Measurements from ENCODE around the gene LHFPL6.

LHFPL6 gene

DNA sequence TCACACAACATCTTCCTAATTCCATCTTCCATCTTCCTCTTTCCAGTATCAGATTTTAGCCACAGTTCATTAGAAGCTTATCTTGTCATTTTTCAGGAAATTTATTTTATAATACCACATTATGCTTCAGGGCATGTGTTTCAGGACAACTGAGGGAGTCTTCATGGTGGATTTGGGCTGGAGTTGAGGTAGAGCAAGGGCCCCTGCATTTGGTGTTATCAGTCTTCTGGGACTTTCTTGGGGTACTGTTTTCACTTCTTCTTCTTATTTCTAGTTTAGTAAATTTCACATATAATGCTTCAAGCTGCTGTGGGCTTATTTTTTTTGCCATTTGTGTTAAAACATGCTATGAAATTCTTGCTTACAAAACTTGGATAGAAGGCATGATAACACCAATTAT lies 188.7 kb downstream of the LHFPL6 start:
- Histone ChIP-seq H3K79me1 (ENCODE audit: low read length) (no peaks in the 10 kb centered on the region), H3K9ac (ENCODE audit: low read length) (no peak overlapping the region), H3K27ac (ENCODE audit: low read depth, low read length) (no peak overlapping the region), H4K5ac (ENCODE audit: low read length) (no peak overlapping the region), H3K4ac (ENCODE audit: low read depth, low read length) (no peak overlapping the region), H3K18ac (ENCODE audit: low read length) (no peak overlapping the region), H2BK15ac (replicated peaks; ENCODE audit: low read depth) (peak overlapping the region; percentile 57), H2BK120ac (ENCODE audit: low read depth, low read length) (no peak overlapping the region), H2BK5ac (ENCODE audit: low read length) (no peak overlapping the region), H3K27me3 (ENCODE audit: insufficient read depth, low read length, poor library complexity) (no peaks in the 10 kb centered on the region), H2AK5ac (ENCODE audit: low read length) (no peak overlapping the region), H3K4me3 (ENCODE audit: low read length) (no peak overlapping the region), H3K4me2 (ENCODE audit: low read length) (no peak overlapping the region), H3K23ac (ENCODE audit: low read length) (no peak overlapping the region), H3K79me2 (ENCODE audit: control insufficient read depth, insufficient read depth, low read length) (no peaks in the 10 kb centered on the region), H3K4me1 (ENCODE audit: control insufficient read depth, low read depth, low read length) (peaks cover 10% of the 10 kb centered on the region), H3K36me3 (ENCODE audit: control insufficient read depth, insufficient read depth, low read length) (no peaks in the 10 kb centered on the region), H4K8ac (ENCODE audit: low read depth, low read length) (no peak overlapping the region), H3K56ac (ENCODE audit: low read length) (no peak overlapping the region)
- DNase-seq = no peak

DNA sequence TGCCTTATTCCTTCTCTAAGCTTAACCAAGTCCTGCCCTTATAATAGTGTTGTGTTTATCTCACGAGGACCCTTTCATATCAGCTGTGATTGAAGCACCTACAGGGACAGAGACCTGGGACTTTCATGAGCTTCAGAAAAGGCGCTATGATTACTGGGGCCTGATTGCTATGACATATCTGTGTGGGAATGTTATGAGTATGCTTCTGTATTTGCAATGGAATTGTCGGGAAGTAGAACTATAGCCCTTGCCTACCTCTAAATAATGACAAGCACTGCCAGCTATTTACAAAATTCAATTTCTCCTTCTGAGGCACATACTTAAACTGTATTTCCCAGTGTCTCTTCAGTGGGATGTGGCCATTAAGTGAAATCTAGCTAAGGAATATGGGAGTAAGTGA lies 191.5 kb downstream of the LHFPL6 start:
- peak overlapping the region; percentile 30 for H3K27ac ChIP-seq (ENCODE audit: low read depth, low read length)
- no peaks in the 10 kb centered on the region for H3K36me3 ChIP-seq (ENCODE audit: control insufficient read depth, insufficient read depth, low read length)
- no peak overlapping the region for H2BK5ac ChIP-seq (ENCODE audit: low read length)
- H3K4ac ChIP-seq (ENCODE audit: low read depth, low read length) = no peak overlapping the region
- no peak overlapping the region for H2AK5ac ChIP-seq (ENCODE audit: low read length)
- no peaks in the 10 kb centered on the region for H3K79me2 ChIP-seq (ENCODE audit: control insufficient read depth, insufficient read depth, low read length)
- no peaks in the 10 kb centered on the region for H3K27me3 ChIP-seq (ENCODE audit: insufficient read depth, low read length, poor library complexity)
- no peak overlapping the region for H3K23ac ChIP-seq (ENCODE audit: low read length)
- no peak overlapping the region for H3K4me2 ChIP-seq (ENCODE audit: low read length)
- H2BK120ac ChIP-seq (ENCODE audit: low read depth, low read length) = peak overlapping the region; percentile 61
- H3K79me1 ChIP-seq (ENCODE audit: low read length) = no peaks in the 10 kb centered on the region
- H2BK15ac ChIP-seq (replicated peaks; ENCODE audit: low read depth) = no peak overlapping the region
- peaks cover 2% of the 10 kb centered on the region for H3K4me1 ChIP-seq (ENCODE audit: control insufficient read depth, low read depth, low read length)
- H4K8ac ChIP-seq (ENCODE audit: low read depth, low read length) = no peak overlapping the region
- DNase-seq = peak; percentile 54
- peak overlapping the region; percentile 84 for H3K18ac ChIP-seq (ENCODE audit: low read length)
- H3K4me3 ChIP-seq (ENCODE audit: low read length) = no peak overlapping the region
- no peak overlapping the region for H3K9ac ChIP-seq (ENCODE audit: low read length)
- no peak overlapping the region for H4K5ac ChIP-seq (ENCODE audit: low read length)
- no CpG with 5 or more reads among the region's 3 CpGs for WGBS (ENCODE audit: extremely low coverage, insufficient coverage, low lambda C conversion rate)
- no peak overlapping the region for H3K56ac ChIP-seq (ENCODE audit: low read length)

DNA sequence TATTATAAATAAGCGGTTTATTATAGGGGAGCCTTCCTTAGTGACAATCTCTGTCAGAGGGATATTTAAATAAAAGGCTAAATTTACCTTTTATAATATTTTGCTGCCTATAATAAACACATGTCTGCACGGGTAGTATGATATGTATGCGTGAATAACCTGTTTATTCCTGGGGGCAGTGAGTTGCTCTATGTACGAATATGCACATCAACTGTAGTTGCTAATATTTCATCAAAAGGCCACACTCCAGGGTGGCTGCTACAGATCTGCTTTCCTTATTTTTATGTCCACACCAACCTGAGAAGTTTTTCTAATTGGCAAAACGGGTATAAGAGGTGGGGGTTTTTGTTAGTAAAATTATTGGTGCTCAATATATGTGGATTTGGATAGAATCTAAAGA lies 192.0 kb downstream of the LHFPL6 start:
- Histone ChIP-seq H3K4me3 (ENCODE audit: low read length) (no peak overlapping the region), H2BK15ac (replicated peaks; ENCODE audit: low read depth) (no peak overlapping the region), H3K79me1 (ENCODE audit: low read length) (no peaks in the 10 kb centered on the region), H3K56ac (ENCODE audit: low read length) (no peak overlapping the region), H3K4ac (ENCODE audit: low read depth, low read length) (no peak overlapping the region), H3K79me2 (ENCODE audit: control insufficient read depth, insufficient read depth, low read length) (no peaks in the 10 kb centered on the region), H4K5ac (ENCODE audit: low read length) (no peak overlapping the region), H3K18ac (ENCODE audit: low read length) (peak overlapping the region; percentile 84), H2AK5ac (ENCODE audit: low read length) (no peak overlapping the region), H3K36me3 (ENCODE audit: control insufficient read depth, insufficient read depth, low read length) (no peaks in the 10 kb centered on the region), H2BK120ac (ENCODE audit: low read depth, low read length) (peak overlapping the region; percentile 38), H3K4me2 (ENCODE audit: low read length) (no peak overlapping the region), H2BK5ac (ENCODE audit: low read length) (no peak overlapping the region), H3K4me1 (ENCODE audit: control insufficient read depth, low read depth, low read length) (peaks cover 2% of the 10 kb centered on the region), H3K27me3 (ENCODE audit: insufficient read depth, low read length, poor library complexity) (no peaks in the 10 kb centered on the region), H4K8ac (ENCODE audit: low read depth, low read length) (no peak overlapping the region), H3K23ac (ENCODE audit: low read length) (no peak overlapping the region), H3K9ac (ENCODE audit: low read length) (no peak overlapping the region), H3K27ac (ENCODE audit: low read depth, low read length) (no peak overlapping the region)
- no peak for DNase-seq
- no CpG with 5 or more reads among the region's 5 CpGs for WGBS (ENCODE audit: extremely low coverage, insufficient coverage, low lambda C conversion rate)

DNA sequence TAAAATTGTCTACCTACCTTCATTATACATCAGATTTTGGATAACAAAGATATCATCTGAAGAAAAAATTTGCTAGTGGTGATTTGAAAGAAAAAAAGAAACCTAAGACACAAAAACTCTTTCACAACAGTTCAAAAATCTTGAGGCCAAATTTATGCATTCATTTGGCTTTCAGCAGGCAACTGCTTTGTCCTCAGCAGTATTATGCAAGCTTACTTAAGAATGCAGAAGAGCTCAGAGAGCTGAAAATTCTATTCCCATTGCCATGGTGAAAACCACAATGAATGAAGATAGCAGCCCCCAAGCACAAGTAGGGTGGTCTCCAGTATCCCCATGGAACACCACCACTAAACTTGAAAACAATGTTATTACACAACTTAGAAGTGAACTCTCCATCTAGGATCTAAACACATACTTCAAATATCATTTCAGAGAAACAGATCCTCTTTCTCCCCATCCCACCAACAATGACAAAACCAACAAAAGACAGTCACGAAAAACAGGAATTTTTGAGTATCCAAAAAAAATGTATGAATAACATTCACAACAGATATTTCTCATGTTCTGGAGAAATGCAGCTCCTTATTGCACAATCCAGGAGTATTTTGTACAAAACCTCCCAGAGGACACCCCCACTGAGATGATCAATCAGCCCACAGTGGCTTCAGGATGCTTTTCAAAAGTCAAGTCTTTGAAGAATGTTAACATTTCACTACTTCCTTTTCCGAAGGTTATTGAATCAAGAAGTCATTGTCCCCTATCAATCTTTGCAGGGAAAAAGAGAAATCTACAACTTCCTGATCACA lies 192.7 kb downstream of the LHFPL6 start:
- no CpG with 5 or more reads among the region's 2 CpGs for WGBS (ENCODE audit: extremely low coverage, insufficient coverage, low lambda C conversion rate)
- no peak overlapping the region for H3K18ac ChIP-seq (ENCODE audit: low read length)
- H3K9ac ChIP-seq (ENCODE audit: low read length) = no peak overlapping the region

DNA sequence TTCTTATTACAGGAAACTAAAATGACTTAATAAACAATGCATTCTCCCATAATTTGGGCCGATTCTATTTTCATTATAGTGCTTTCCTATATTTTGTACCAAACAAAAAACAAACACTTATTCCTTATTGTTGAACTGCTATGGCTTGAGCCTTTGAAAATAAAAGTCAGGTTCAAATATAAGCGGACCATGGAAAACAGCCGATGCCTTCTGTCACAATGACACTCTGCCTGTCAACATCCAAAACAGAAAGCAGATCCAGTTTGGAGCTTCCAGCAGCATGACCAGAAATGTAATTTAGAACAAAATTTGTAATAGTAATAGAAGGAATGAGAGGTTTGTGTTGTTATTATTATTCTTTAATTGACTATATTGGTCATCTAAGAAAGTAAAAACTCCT lies 194.5 kb downstream of the LHFPL6 start:
- Histone ChIP-seq H3K27ac (ENCODE audit: low read depth, low read length) (no peak overlapping the region), H3K56ac (ENCODE audit: low read length) (no peak overlapping the region), H3K18ac (ENCODE audit: low read length) (no peak overlapping the region), H2BK15ac (replicated peaks; ENCODE audit: low read depth) (no peak overlapping the region), H3K36me3 (ENCODE audit: control insufficient read depth, insufficient read depth, low read length) (no peaks in the 10 kb centered on the region), H4K8ac (ENCODE audit: low read depth, low read length) (no peak overlapping the region), H3K4ac (ENCODE audit: low read depth, low read length) (no peak overlapping the region), H3K4me3 (ENCODE audit: low read length) (no peak overlapping the region), H3K79me1 (ENCODE audit: low read length) (no peaks in the 10 kb centered on the region), H3K4me1 (ENCODE audit: control insufficient read depth, low read depth, low read length) (peaks cover 2% of the 10 kb centered on the region), H3K4me2 (ENCODE audit: low read length) (no peak overlapping the region), H4K5ac (ENCODE audit: low read length) (no peak overlapping the region), H2BK120ac (ENCODE audit: low read depth, low read length) (no peak overlapping the region), H3K27me3 (ENCODE audit: insufficient read depth, low read length, poor library complexity) (no peaks in the 10 kb centered on the region), H3K9ac (ENCODE audit: low read length) (no peak overlapping the region), H2BK5ac (ENCODE audit: low read length) (no peak overlapping the region), H3K23ac (ENCODE audit: low read length) (no peak overlapping the region), H3K79me2 (ENCODE audit: control insufficient read depth, insufficient read depth, low read length) (no peaks in the 10 kb centered on the region), H2AK5ac (ENCODE audit: low read length) (no peak overlapping the region)
- no peak for DNase-seq
- WGBS (ENCODE audit: extremely low coverage, insufficient coverage, low lambda C conversion rate) = no CpG with 5 or more reads among the region's 3 CpGs

More for the DNA sequence above, 192.7 kb downstream of the LHFPL6 start:
- no peak overlapping the region for H2BK15ac ChIP-seq (replicated peaks; ENCODE audit: low read depth)
- no peak overlapping the region for H2AK5ac ChIP-seq (ENCODE audit: low read length)
- H3K36me3 ChIP-seq (ENCODE audit: control insufficient read depth, insufficient read depth, low read length) = no peaks in the 10 kb centered on the region
- H3K23ac ChIP-seq (ENCODE audit: low read length) = no peak overlapping the region
- no peaks in the 10 kb centered on the region for H3K79me1 ChIP-seq (ENCODE audit: low read length)
- no peaks in the 10 kb centered on the region for H3K27me3 ChIP-seq (ENCODE audit: insufficient read depth, low read length, poor library complexity)
- no peak overlapping the region for H2BK120ac ChIP-seq (ENCODE audit: low read depth, low read length)
- no peak overlapping the region for H3K4me3 ChIP-seq (ENCODE audit: low read length)
- peak; percentile 56 for DNase-seq
- no peak overlapping the region for H3K56ac ChIP-seq (ENCODE audit: low read length)
- no peak overlapping the region for H3K4me2 ChIP-seq (ENCODE audit: low read length)
- peaks cover 2% of the 10 kb centered on the region for H3K4me1 ChIP-seq (ENCODE audit: control insufficient read depth, low read depth, low read length)
- no peak overlapping the region for H4K5ac ChIP-seq (ENCODE audit: low read length)
- H3K4ac ChIP-seq (ENCODE audit: low read depth, low read length) = no peak overlapping the region
- no peaks in the 10 kb centered on the region for H3K79me2 ChIP-seq (ENCODE audit: control insufficient read depth, insufficient read depth, low read length)
- peak overlapping the region; percentile 25 for H3K27ac ChIP-seq (ENCODE audit: low read depth, low read length)
- H2BK5ac ChIP-seq (ENCODE audit: low read length) = no peak overlapping the region
- H4K8ac ChIP-seq (ENCODE audit: low read depth, low read length) = no peak overlapping the region

DNA sequence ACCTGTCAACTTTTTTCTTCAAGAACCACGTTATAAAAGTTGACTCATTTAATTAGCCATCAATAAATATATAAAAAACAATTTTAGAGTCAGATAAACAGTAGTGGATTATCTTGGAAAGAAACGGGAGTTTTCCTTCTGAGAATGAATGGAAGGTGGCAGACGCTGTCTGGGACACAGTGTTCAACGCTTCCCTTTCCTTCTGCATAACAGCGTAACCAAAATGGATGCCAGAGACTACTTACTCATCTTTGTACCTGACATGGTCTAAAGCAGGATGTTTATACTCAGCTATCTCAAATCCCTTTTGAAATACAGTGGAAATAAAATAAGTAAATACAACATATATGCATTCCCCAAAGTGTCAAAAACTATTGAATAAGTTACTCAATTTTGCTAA lies 195.2 kb downstream of the LHFPL6 start:
- H3K36me3 ChIP-seq (ENCODE audit: control insufficient read depth, insufficient read depth, low read length) = no peaks in the 10 kb centered on the region
- H3K4ac ChIP-seq (ENCODE audit: low read depth, low read length) = no peak overlapping the region
- no peaks in the 10 kb centered on the region for H3K27me3 ChIP-seq (ENCODE audit: insufficient read depth, low read length, poor library complexity)
- no peak overlapping the region for H2BK15ac ChIP-seq (replicated peaks; ENCODE audit: low read depth)
- no peak overlapping the region for H4K8ac ChIP-seq (ENCODE audit: low read depth, low read length)
- no peak overlapping the region for H2BK120ac ChIP-seq (ENCODE audit: low read depth, low read length)
- peaks cover 2% of the 10 kb centered on the region for H3K4me1 ChIP-seq (ENCODE audit: control insufficient read depth, low read depth, low read length)
- whole genome bisulfite sequencing (ENCODE audit: extremely low coverage, insufficient coverage, low lambda C conversion rate) = no CpG with 5 or more reads among the region's 5 CpGs
- H2BK5ac ChIP-seq (ENCODE audit: low read length) = no peak overlapping the region
- no peak overlapping the region for H2AK5ac ChIP-seq (ENCODE audit: low read length)
- DNase-seq = no peak
- no peak overlapping the region for H3K23ac ChIP-seq (ENCODE audit: low read length)
- H3K79me1 ChIP-seq (ENCODE audit: low read length) = no peaks in the 10 kb centered on the region
- no peaks in the 10 kb centered on the region for H3K79me2 ChIP-seq (ENCODE audit: control insufficient read depth, insufficient read depth, low read length)
- H3K18ac ChIP-seq (ENCODE audit: low read length) = no peak overlapping the region
- H3K4me3 ChIP-seq (ENCODE audit: low read length) = no peak overlapping the region
- H4K5ac ChIP-seq (ENCODE audit: low read length) = no peak overlapping the region
- H3K9ac ChIP-seq (ENCODE audit: low read length) = no peak overlapping the region
- H3K27ac ChIP-seq (ENCODE audit: low read depth, low read length) = no peak overlapping the region
- no peak overlapping the region for H3K4me2 ChIP-seq (ENCODE audit: low read length)
- no peak overlapping the region for H3K56ac ChIP-seq (ENCODE audit: low read length)
